GM19193 (cell line): ENCODE data around the gene BRD3.
A peak's percentile ranks its signal among the peaks of the same experiment; 100 is the strongest.

Experiments
- POLR2A ChIP-seq: IDR thresholded peaks from 4 replicates; pipeline ENCODE4 v1.6.1; 2011; ENCODE audit not compliant: insufficient read depth, insufficient read length; ENCODE audit errors: extremely low read depth

BRD3 gene

GRCh38 chr9:134067904-134068743 lies at the start of gene BRD3:
Gene BRD3, minus strand, starts transcription at chr9:134068026. Its CDS starts 14,549 bp downstream, at chr9:134053477.
- peak; percentile 51 for TF ChIP-seq POLR2A

GRCh38 chr9:134112561-134112960 lies 44.7 kb upstream of the BRD3 start:
- TF ChIP-seq POLR2A: no peak

GRCh38 chr9:134111064-134111463 lies 43.2 kb upstream of the BRD3 start:
- TF ChIP-seq POLR2A: no peak

GRCh38 chr9:134103391-134103998 lies 35.7 kb upstream of the BRD3 start:
- TF ChIP-seq POLR2A: no peak

- TF ChIP-seq POLR2A: no peak
These were observed 33.9 kb upstream of the BRD3 start for GRCh38 chr9:134101623-134102149.

GRCh38 chr9:134100040-134100439 lies 32.2 kb upstream of the BRD3 start:
- no peak for TF ChIP-seq POLR2A

DNA sequence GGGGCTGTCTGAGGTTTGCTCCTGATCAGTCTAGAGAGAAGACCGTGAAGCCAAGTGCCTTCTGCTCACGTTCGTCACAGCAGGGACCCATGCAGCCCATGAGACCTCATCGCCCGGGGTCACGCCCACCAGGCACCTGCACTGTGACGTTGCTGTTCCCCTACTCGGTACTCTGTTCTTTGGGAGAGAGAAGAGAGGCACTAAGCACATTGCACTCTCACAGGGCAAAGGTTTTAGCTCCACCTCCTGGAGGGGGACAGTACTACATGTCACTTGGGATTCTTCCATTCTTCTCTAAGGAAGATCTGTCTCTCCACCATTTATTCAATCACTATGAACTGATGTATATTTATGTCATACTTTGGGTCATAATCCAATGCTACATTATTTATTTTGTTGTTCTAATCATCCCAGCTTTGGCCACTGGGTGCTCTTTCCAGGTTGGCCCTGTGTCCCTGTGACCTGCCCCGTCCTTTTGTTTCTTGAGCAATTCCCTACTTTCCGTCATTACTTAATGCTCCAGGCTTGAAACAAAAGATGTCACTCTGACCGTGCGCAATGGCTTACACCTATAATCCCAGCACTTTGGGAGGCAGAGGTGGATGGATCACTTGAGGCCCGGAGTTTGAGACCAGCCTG lies 31.4 kb upstream of the BRD3 start:
- no peak for TF ChIP-seq POLR2A

DNA sequence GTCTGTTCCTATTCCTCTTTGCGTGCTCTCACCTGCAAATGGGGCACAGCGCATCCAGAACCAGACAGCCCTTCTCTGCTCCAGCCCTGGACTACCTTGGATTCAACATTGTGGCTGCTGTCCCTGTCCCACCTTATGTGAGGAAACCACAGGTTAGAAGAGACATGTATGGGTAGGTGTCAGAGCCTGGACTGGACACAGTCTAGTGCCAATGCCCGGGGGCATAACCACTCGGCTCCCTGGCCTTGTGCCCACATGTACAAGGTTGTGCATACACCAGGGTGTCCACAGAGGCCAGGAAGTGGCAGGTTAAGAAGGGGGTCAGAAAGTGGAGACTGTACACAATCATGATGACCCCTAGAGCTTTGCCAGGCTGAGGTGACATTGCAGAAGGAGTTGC lies 22.1 kb upstream of the BRD3 start:
- TF ChIP-seq POLR2A: no peak

DNA sequence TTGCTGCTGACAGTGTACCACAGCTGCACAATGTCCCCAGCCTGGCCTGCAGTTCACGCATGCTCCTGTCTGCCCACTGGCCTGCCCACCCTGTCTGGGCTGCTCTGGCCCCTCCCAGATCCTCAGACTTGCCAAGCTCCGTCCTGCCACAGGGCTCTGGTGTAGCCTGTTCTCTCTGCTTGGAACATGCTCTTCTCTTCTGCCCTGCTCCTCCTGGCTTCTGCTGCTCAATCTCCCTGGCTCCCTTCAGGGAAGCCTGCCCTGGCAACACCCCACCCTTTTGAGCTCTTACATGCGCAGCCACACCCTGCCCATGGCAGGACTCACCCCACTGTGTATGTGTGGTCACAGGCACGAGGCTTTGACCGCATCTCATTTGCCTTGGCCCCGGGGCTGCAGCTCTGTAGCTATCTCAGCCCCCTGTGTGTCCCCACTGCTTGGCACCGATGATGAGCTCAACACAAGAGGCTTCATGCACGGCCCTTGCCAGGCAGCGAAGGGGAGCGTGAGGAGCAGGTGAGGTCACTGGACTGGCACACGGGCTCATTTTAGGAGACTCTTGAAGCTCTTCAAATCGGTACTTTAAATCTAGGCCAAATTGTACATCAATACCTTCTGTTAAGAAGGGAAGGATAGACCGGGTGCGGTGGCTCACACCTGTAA lies 20.4 kb upstream of the BRD3 start:
- TF ChIP-seq POLR2A: no peak

DNA sequence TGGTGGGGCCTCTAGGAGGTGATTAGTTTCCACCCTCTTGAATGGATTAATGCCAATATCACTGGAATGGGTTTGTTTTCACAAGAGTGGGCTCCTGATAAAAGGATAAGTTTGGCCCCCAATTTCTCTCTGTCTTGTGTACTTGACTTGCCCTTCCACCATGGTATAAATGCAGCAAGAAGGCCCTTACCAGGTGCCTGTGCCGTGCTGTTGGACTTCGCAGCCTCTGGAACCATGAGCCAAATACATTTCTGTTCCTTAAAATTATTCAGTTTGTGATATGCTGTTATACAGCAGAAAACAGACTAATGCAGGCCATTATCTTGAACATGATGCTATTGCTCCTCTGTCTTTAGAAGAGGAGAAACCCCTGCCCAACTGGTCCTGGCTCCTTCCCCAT lies 17.8 kb upstream of the BRD3 start:
- no peak for TF ChIP-seq POLR2A

DNA sequence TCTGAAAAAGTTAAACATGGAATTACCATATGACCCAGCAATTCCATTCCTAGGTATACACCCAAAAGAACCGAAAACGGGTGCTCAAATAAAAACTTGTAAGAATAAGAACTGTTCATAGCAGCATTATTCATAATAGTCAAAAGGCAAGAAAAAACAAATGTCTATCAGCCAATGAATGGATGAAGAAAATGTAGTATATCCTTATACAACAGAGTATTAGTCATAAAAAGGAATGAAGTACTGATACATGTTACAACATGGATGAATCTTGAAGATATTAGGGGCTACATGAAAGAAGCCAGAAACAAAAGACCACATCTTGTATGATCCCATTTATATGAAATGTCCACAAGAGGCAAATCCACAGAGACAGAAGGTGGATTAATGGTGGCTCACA lies 15.6 kb upstream of the BRD3 start:
- TF ChIP-seq POLR2A: no peak

DNA sequence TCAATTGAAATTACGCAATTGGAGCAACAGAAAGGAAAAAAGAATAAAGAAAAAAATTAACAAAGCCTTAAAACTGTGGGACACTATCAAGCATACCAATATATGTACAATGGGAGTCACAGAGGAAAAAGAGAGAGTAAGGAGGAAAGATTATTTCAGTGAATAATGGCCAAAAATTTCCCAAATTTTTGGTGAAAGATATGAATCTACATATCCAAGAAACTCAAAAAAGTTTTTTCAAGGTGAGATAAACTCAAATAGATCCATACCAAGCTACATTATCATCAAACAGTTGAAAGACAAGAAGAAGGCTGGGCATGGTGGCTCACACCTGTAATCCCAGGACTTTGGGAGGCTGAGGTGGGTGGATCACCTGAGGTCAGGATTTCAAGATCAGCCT lies 8.8 kb upstream of the BRD3 start:
- no peak for TF ChIP-seq POLR2A

GRCh38 chr9:134073500-134073899 lies 5.7 kb upstream of the BRD3 start:
- TF ChIP-seq POLR2A: no peak

DNA sequence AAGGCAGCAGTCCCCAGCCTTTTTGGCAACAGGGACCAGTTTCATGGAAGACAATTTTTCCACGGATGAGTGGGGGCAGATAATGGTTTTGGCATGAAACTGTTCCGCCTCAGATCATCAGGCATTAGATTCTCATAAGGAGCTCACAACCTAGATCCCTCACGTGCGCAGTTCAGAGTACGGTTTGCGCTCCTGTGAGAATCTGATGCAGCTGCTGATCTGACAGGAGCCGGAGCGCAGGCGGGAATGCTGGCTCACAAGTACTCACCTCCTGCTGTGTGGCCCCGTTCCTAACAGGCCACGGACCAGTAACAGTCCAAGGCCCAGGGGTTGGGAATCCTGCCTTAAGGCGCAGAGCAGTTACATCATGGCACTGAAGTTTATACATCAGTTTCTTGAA lies 3.3 kb upstream of the BRD3 start:
- TF ChIP-seq POLR2A: no peak
